HG03196 (cell line): ENCODE measurements around the gene KCNJ10.

Experiments
- ATAC-seq: cut with Tn5 transposase; IDR thresholded peaks from one replicate; pipeline ENCODE4 v1.9.1; 2021; ENCODE audit not compliant: unreplicated experiment

Gene KCNJ10

DNA sequence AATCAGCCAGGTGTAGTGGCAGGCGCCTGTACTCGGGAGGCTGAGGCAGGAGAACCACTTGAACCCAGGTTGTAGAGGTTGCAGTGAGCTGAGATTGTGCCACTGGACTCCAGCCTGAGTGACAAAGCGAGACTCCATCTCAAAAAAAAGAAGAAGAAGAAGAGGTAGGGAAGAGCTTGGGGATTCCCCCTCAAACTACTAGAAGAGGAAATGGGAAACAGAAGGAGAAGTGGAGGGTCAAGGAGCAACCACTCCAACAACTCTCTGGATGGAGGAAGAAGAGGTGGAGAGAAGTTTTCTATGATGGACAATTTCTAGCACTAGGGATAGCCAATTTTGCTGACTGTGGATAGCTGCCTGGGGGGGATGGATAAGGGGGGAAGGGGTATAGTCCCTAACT is 101.1 kb downstream of the KCNJ10 start:
- ATAC-seq = no peak

DNA sequence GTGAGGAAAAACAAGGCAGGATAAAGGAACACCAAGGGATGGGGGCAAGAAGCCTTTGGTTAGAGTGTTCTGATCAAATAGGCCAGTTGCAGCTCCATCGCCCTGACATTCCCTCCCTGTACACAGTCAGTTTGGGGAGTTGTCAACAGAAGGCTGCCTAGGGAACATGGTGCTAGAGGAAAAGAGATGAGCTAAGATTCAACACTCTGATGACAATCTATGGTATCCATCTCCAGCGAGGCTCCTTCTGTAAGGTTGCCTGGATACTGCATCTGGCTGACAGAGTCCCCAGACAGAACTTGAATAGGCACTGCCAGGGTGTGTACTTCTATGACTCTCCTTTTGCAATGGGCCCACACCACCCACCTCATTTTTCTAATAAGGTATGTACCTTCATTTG is 104.7 kb downstream of the KCNJ10 start:
- no peak for ATAC-seq

DNA sequence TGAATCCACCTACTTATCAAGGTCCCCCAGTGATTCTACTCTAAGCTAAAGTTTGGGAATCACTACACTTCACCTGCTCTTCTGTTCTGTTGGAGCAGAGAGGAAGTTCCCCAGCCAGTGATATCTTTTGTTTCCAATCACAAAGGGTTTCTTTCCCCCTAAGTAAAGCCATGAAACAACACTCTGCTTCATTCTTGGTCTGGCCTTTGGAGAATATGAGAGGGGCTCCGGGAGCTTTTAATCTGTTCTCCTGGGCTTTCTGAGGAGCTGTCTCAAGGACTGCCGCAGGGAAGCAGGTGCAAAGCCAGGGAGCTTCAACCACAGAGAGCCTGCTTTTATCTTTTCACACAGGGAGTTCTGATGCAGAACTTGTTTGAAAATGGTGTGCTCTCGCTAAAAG is 105.8 kb downstream of the KCNJ10 start:
- no peak for ATAC-seq

DNA sequence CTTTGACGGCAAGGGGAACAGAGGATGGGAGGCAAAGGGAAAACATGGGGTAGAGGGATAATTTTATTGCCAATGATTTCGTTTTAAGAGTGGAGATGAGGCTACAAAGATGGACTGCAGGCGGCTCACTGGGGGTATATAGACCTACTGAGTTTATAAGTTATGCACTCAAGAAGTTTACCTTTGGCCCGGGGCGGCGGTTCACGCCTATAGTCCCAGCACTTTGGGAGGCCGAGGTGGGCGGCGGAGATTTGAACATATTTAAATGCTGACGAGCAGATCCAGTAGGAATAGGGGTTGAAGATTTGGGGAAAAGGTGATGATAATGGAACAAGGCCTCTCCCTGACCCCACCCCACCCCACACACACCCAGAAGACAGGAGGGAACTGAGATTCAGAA is 107.8 kb downstream of the KCNJ10 start:
- ATAC-seq = no peak

DNA sequence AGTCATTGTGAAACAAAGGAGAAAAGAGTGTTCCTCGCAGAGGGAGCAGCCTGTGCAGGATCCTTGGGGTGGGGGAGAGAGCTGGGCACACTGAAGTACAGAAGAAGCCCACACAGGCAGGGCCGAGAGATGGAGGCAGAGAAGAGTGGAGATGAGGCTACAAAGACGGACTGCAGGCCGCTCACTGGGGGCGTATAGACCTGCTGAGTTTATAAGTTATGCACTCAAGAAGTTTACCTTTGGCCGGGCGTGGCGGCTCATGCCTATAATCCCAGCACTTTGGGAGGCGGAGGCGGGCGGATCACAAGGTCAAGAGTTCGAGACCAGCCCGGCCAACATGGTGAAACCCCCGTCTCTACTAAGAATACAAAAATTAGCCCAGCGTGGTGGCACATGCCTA is 108.3 kb downstream of the KCNJ10 start:
- no peak for ATAC-seq

DNA sequence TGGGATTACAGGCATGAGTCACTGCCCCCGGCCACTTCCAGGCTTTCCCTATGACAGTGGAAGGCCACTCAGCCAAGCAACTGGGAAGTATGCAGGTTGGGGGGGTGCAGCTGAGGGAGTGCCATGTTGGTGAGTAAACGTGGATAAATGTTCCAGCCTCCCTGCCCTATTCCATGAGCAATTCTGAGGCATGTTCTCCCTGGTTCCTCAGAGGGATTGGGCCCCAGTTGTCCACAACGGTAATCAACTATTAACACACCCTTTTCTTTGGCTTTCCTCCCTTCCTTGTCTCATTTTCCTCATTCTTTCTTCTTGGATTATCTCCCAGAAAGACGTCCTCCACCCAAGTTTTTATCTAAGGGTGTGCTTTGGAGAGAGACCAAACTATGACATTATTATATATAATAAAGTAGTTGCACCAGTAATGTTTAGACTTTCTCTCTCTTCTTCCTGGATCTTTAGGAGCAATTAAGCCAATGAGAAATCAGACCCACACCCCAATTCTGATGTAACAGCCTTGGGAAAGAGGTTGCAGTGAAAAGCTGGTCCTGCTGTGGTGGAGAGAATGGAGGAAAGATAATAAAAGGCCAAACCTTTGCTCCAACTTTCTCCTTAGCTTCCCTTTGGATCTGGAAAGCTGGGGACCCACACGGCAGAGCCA is 109.1 kb downstream of the KCNJ10 start:
- no peak for ATAC-seq

DNA sequence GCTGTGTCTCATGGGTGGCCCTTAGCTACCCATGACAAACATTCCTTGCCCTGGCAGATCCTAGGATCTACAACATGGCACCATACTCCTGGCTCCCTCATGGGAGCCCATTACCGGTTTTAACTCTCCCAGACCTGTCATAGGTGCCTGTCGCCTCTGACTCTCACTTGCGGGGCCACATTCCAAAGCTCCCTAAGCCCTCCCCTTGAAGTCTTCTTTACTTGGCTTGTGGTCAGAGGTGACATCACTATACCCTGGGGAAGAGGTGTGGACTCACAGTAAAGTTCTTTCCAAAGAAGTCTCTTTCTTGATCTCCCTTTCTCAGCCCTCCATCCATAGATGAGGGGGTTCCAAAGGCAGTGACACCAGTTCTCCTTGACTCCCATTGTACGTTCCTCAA is 110.5 kb downstream of the KCNJ10 start:
- ATAC-seq = no peak

DNA sequence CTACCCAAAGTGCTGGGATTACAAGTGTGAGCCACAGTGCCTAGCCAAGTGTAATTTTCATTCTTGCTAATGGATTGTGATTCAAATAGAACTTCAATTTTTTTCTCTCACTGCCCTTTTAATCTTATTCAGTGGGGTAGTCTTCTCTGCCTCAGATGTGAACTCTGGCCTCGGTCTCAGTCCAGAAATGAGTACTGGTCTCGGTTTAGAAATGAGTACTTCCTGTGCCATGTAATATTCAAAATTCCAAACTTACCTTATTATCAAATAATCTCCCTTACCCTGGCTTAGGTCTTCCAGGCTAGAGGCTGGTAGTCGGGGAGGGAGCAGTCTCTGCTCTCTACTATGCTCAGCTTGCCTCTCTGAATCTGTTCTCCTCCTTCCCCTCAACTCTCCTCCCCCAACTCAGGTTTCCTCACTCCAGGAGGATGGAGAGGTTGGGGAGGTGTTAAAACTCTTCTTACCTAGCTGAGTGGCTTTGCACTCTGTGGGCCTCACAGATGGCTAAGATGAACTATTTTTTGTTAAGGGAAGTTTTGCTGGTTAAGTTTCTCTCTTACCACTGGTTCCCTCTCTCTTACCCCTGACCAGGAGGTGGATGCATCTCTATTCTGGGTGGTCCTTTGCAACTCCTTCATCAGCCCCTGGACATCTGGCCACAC is 111.1 kb downstream of the KCNJ10 start:
- ATAC-seq = no peak

DNA sequence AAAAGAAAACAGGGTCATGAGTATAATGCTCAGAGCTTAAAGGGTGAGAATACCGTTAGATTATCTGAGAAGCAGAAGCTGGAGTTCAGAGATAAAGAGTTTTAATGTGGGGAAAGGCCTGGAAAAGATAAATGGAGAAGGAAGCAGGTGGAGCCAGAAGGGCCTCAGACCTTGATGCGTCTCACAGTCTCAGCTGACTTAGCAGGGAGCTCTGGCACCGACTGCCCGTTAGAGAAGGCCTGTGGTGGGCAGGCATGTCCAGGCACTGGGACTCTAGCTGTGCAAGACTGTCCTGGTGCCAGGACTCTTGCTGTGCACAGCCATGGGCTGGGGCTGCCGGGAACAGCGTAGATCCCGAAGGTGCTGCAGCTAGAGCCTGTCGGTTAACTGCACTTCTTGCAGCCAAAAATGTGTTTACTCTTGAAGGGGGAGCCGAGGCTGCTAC is 112.1 kb downstream of the KCNJ10 start:
- no peak for ATAC-seq

DNA sequence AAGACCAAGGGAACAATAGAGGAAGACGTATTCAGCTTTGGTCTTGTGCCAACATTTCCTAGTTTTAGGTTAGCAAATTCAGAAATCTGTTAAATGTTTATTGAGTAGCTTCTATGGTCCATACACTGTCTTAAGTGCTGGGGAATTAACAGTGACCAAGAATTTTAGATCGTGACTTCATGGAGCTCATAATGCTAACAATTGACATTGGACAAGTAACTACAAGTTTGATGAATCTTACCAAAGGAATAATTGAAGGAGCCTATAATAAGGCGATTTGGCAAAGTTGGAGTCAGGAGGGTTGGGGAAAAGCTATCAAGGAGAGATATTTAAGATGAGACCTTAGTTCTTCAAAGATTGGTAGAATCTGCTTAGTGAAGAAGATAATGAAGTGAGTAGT is 114.5 kb downstream of the KCNJ10 start:
- no peak for ATAC-seq

DNA sequence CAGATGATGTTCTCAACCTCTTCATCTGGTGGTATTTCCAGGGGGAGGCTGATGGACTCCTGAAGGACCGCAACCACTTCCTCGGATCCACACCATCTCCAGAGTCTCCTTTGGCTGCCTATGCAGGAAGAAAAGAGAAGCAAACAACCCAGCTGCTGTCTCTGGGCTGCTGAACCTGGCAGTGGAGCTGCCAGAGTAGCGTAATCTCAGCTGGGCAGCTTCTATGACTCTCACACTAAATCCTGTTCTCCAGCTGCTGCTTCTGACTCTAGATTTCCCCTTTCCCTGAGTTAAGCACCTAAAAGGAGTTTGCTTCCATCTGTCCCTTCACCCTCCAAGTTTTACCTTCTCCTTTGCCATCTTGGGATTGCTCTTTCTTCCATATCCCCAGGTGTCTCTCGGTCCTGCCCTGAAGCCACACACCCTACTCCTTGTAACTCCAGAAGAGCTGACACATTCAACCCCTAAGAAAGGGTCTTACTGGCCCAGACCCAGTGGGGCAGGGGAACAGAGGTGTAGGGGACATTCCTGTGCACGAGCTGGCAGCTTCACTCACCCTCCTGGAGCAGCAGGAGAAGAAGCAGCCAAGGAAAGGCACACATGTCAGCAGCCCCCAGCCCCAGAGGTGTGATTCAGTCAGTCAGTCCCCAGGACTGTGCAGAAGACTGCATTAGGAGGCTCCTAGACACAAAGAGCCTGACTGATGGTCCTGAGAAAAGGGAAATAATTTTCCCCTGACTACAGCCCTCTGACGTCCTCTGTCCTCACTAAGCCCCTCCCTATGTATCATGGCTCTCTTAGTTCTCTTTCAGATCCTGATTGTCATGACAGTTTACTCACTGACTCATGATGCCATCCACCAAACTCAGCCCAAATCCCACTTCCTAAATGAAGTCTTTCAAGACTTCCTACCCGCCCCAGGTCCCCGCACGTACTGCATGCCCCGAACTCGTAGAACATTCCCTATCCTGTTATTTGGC is 116.1 kb downstream of the KCNJ10 start, which contains the start of gene SLAMF9:
TSS of gene SLAMF9 (minus strand) at position 702 of the 980 bp plus-strand sequence. CDS start at position 602, 100 bp downstream.
- ATAC-seq = no peak

DNA sequence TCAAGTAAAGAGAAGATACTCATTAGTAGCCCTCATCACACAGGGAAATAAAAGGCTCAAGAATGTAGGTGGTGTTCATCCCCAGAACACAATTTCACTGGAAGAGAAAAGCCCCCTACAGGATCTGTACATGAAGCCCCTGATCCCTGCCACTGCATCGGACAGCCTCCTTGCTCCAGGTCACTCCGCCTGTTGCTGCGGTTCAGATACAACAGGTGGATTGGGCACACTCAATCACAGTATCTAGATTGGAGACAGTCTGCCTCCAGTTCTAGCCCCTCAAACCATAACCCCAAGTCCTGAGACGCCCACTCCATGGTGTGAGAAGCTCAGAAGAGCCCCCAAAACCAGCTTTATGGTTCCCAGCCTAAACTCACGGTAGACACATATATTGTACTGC is 117.0 kb downstream of the KCNJ10 start:
- ATAC-seq = no peak

DNA sequence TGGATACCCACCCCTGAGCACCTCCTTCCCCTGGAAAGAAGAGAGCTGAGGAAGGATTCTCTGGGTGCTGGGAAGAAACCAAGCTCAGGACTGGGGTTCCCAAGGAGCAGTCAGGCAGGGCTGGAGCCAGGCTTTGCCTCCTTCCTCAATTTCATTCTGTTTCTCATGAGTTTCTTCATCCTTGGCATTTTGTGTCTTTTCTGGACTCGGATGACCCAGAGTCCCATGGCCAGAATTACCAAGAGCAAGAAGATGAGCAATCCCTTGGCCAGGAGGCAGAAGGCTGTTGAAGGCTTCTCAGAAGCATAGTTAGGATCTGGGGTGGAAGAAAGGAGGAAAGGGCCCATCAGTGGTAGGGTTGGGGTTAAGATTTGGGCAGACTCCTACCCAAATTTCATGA is 118.4 kb downstream of the KCNJ10 start:
- ATAC-seq = no peak

DNA sequence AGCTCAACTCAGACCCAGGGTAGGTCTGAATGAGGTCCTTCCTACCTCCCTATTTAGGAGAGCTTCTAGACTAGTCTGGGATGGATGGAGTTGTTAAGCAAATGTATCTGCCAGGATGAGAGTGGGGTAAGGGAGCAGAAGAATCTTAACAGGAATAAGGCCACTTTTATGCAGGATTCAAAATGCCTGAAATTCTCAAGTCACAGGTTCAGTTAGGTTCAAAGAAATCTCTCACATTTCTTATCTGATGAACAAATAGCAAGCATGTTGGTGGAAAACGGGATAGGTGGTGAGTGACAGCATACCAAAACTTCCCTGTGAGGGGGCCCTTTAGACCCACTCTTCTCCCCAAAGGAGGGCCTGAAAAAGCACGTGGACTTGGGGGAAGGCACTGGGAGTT is 118.9 kb downstream of the KCNJ10 start:
- no peak for ATAC-seq

DNA sequence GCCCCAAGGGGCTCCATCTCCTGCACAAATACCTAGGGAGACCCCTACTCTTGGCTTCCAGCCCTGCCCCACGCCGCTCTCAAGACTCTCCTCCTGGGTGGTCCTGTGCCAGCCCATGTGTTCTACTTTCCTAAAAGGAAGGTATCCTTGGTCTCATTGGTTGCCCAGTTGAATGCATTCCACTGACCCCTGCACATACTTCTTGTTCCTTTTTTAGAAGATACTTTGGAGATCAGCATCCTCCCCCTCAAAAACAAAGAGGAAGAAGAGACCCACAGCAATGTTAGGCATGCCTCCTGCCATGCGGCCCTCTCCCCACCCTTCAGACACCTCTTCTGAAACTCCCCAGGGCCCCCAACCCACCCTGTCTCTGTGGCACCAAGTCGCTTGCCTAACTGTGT is 120.0 kb downstream of the KCNJ10 start:
- no peak for ATAC-seq

DNA sequence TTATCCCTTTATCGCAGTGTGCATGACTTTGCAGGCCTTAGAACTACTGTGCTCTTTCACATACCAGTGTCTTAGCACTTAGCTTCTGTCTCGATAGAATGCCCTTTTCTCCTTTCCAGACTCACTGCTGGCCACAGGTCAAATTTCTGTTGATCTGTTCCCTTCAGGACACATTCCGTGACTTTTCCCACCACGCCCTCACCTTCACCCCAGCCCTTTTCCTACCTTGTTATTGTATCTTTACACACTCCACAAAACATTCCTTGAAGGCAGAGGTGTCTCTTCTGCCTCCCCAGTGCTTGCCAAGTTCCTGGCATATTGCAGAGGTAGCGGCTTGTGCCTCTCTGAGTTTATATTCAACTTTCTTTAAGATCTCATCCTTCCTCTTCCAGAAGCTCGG is 120.8 kb downstream of the KCNJ10 start:
- ATAC-seq = no peak
